Mononuclear cell (primary cell): ENCODE results near the gene ACOX1. TPM values are rescaled to one million over a fixed set of nuclear protein-coding genes. Genes with fewer than 3 reads are reported as not detected.

Experiments
- H3K27me3 ChIP-seq: 2 replicates; pipeline ENCODE4 v1.6.0; 2011; ENCODE audit warnings: low read length, control low read depth; ENCODE audit not compliant: insufficient read depth
- H3K4me1 ChIP-seq: 2 replicates; pipeline ENCODE4 v1.5.1; 2011; ENCODE audit warnings: mild to moderate bottlenecking, low read length, control low read depth; ENCODE audit not compliant: insufficient read depth
- H3K4me3 ChIP-seq: 2 replicates; pipeline ENCODE4 v1.5.1; 2011; ENCODE audit warnings: mild to moderate bottlenecking, low read length, moderate library complexity
- H3K9me3 ChIP-seq: 2 replicates; pipeline ENCODE4 v1.5.1; 2011; ENCODE audit warnings: low read depth, mild to moderate bottlenecking, control low read depth, low read length
- total RNA-seq: library from RNA; depleted of rRNA; stranded (reverse); fragments of >200 nt; gene quantifications from one replicate; pipeline ENCODE4 v1.2.3, GENCODE V29; 2012

ACOX1 gene
- total RNA-seq, 1 donor: 18.5 TPM

DNA sequence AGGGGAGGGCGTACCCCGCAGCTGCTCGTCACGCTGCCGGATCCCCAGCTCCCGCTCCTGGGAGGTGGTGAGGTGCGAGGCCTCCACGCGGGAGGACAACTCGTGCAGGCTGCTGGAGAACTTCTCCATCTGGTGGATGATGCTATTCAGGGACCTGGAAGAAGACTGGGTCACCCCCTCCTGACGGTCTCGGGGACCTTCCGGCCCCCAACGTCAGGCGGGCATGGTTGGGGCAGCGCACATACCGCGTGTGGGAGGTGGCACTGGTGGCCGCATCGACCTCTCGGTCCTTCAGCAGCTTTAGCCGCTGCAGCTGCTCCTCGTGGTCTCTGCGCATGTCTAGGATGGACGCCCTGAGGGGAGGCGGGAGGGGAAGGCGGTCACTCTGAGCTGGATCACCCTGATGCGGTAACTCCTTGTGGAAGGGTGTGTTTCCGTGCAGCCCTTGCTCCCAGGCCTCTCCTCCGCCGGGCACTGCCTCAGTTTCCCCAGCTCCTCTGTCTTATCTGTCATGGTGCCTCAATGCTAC, 61.0 kb downstream of the ACOX1 start:
- Histone ChIP-seq H3K27me3 (no peaks in the 10 kb centered on the region), H3K4me3 (no peak overlapping the region), H3K9me3 (no peaks in the 10 kb centered on the region), H3K4me1 (no peaks in the 10 kb centered on the region)

GRCh38 chr17:75917141-75917916, 61.6 kb downstream of the ACOX1 start:
- no peaks in the 10 kb centered on the region for H3K4me1 ChIP-seq
- no peak overlapping the region for H3K4me3 ChIP-seq
- H3K27me3 ChIP-seq: no peaks in the 10 kb centered on the region
- H3K9me3 ChIP-seq: no peaks in the 10 kb centered on the region

GRCh38 chr17:75915268-75915667, 63.7 kb downstream of the ACOX1 start:
- Histone ChIP-seq H3K27me3 (no peaks in the 10 kb centered on the region), H3K4me3 (no peak overlapping the region), H3K4me1 (no peaks in the 10 kb centered on the region), H3K9me3 (no peaks in the 10 kb centered on the region)

DNA sequence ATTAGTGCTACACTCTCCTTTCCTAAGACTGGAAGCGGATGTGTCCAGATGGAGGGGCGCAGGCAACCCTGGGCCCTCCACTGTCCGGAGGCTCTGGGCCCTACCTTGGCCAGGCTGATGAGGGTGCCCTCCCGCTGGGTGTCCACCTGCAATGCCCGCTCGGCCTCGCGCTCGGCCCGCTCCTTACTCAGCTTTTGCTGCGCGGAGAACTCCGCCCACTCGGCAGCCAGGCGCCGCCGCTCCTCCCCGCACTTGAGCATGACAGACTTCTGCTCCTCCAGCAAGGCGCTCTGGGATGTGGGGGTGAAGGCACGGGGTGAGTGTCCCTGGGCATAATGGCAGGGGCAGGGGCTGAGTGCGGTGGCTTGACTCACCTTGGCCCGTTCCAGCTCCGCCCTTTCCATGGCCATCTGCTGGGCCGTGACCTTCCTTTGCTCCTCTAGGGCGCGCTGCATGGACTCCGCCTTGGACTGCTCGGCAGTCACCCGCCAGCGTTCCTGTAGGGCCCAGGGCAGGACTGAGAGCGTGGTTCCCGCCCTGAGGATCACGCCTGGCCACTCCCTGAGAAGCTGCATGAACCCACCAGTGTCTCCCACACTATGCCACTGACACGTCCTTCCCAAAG, 64.2 kb downstream of the ACOX1 start:
- Histone ChIP-seq H3K4me1 (no peaks in the 10 kb centered on the region), H3K9me3 (no peaks in the 10 kb centered on the region), H3K4me3 (no peak overlapping the region), H3K27me3 (no peaks in the 10 kb centered on the region)

DNA sequence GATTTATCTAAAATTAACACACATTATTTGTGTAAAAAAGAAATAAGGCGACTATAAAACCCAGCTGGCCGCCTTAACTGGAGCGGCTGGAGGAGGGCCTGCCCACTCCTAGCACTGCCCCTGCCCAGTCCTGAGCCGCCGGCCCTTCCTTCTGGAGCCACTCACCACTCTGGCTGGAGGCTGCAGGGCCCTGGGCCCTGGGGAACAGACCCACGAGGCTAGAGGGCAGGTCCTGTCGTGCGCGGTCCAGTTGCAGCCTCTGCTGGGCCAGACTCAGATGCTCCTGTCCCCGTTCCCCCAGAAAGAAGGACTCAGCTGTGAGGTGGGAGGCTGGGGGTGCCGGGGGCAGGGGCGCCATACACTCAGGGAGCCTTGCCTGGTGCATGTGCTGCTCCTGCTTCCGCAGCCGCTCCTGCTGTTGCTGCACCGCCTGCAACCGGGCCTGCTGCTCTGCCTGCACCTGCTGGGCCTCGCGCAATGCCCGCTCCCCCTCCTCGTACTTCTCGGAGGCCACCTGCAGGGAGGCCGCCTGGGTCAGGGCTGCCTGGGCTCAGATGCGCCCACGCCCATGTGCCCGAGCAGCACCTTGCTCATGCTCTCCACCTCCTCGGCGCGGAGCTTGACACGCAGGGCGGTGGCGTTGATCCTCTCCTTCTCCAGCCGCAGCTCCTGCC, 65.3 kb downstream of the ACOX1 start:
- Histone ChIP-seq H3K4me1 (no peaks in the 10 kb centered on the region), H3K9me3 (no peaks in the 10 kb centered on the region), H3K27me3 (no peaks in the 10 kb centered on the region), H3K4me3 (no peak overlapping the region)

- peaks cover 5% of the 10 kb centered on the region for H3K4me1 ChIP-seq
- H3K4me3 ChIP-seq: no peak overlapping the region
- H3K9me3 ChIP-seq: no peaks in the 10 kb centered on the region
- H3K27me3 ChIP-seq: no peaks in the 10 kb centered on the region
Measured at GRCh38 chr17:75910699-75911098, 68.3 kb downstream of the ACOX1 start.

GRCh38 chr17:75909812-75910274, 69.1 kb downstream of the ACOX1 start:
- Histone ChIP-seq H3K27me3 (no peaks in the 10 kb centered on the region), H3K4me3 (no peak overlapping the region), H3K4me1 (peaks cover 12% of the 10 kb centered on the region), H3K9me3 (no peaks in the 10 kb centered on the region)

DNA sequence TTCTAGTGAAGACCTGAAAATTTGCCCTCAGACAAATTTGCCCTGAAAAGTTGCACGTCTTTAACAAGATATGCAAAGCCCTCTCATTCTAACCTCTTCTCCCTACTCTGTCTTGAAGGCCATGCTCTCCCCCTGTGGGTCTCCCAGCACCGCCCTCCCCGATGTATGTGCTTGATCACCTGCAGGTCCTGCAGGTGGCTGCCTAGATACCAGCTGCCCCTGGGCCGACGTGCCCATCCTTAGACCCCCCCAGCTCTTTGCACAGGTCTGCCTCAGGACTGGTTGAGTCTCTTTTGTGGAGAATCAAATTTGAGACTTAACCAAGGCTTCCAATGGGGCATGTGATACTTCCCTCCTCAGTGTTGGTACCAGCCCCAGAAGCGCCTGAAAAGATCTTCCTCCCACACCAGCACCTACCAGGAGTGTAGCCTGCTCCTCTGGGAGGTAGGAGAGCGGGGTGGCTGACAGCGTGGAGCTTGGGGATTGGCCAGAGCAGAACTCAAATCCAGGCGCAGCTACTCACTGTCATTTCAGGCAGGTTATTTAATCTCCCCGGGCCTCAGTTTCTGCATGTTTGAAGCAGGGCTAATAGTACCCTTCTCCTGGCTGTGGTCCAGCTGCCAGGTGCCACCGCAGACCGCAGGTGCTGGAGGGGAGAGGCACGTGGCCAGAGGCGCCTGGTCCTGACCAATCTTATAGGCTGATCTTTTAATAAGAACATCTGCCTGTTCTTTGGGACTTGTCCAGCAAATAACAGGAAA, 69.7 kb downstream of the ACOX1 start:
- Histone ChIP-seq H3K4me3 (no peak overlapping the region), H3K4me1 (peaks cover 13% of the 10 kb centered on the region), H3K27me3 (no peaks in the 10 kb centered on the region), H3K9me3 (no peaks in the 10 kb centered on the region)

- Histone ChIP-seq H3K27me3 (no peaks in the 10 kb centered on the region), H3K9me3 (no peaks in the 10 kb centered on the region), H3K4me1 (peaks cover 21% of the 10 kb centered on the region), H3K4me3 (no peak overlapping the region)
Measured at GRCh38 chr17:75908201-75908600, 70.8 kb downstream of the ACOX1 start.

DNA sequence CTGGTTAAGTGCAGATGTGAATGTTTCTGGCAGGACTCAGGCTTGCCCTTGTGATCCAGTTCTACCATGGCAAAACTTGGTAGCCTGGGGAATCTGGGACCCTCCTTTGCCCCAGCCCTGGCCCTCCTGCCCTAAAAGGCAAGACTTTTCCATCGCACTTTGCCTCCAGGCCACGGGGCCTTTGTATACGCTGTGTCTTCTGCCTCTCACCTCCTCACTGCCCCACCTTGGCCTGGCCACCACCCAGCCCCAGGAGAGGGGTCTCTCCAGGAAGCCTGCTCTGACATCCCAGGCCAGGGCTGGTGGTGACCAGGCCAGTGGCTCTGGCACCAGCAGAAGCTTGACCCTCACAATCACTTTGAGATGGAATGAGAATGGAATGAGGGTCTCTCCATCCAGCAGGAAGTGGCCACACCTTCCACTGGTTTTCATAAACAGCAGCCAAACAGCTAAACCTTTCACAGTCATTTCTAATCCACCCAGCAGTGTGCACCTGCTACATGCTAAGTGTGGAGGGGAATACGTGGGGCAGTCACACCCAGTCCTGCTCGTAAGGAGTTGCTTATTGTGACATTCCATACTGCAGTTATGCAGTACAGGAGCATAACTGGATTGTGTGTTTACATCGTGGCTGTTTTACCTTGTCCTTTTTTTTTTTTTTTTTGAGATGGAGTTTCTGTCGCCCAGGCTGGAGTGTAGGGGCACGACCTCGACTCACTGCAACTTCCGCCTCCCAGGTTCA, 72.7 kb downstream of the ACOX1 start:
- Histone ChIP-seq H3K4me3 (no peak overlapping the region), H3K4me1 (peaks cover 21% of the 10 kb centered on the region), H3K27me3 (no peaks in the 10 kb centered on the region), H3K9me3 (no peaks in the 10 kb centered on the region)

GRCh38 chr17:75904749-75905521, 74.0 kb downstream of the ACOX1 start, which contains the start of gene MRPL38:
MRPL38 (minus strand) TSS chr17:75904884; CDS start chr17:75904875, 9 bp downstream.
- Histone ChIP-seq H3K9me3 (no peaks in the 10 kb centered on the region), H3K27me3 (no peaks in the 10 kb centered on the region), H3K4me1 (peaks cover 21% of the 10 kb centered on the region), H3K4me3 (peak within 1 kb of the TSS; percentile 53)

DNA sequence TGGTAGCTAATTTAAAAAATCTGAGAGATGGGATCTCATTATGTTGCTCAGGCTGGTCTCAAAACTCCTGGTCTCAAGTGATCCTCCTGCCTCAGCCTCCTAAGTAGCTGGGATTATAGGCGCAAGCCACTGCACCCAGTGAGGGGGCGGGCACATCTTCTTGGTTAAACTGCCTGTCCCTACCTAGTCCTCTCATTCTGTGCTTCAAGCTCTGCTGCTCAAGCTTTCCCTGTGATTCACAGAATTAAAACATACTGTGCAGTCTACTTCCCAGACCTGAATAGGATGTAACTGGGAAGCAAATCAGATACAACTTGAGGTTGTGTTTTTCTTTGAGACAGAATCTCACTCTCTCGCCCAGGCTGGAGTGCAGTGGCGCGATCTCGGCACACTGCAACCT, 76.6 kb downstream of the ACOX1 start:
- Histone ChIP-seq H3K4me1 (peaks cover 22% of the 10 kb centered on the region), H3K27me3 (no peaks in the 10 kb centered on the region), H3K4me3 (no peak overlapping the region), H3K9me3 (no peaks in the 10 kb centered on the region)

DNA sequence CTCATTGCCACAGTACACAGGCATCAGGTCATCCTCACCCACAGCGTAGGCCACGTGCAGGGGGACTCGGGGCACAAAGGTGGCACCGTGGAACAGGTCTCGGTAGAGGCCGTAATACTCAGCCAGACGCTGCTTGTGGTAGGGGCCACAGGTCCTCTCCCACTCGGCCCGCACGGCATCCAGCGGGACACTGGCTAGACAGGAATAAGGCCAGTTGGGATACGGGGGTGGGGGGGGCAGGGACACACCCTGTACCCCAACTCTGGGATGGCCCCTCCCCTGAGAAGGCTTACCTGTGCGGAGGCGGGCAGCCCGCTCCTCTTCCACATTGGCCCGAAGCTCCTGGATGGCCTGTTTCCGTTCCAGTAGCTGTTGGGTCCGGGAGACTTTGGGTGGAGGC, 77.2 kb downstream of the ACOX1 start:
- peaks cover 26% of the 10 kb centered on the region for H3K4me1 ChIP-seq
- H3K27me3 ChIP-seq: no peaks in the 10 kb centered on the region
- no peaks in the 10 kb centered on the region for H3K9me3 ChIP-seq
- no peak overlapping the region for H3K4me3 ChIP-seq
